HTERT RPE-1 (cell line): ENCODE data around the gene EFNA5.

Experiments
- in situ Hi-C: fragments of 300-500 bp; cut with MboI; formaldehyde crosslinking; loops from 4 replicates; pipeline ENCODE4 v1.14.3; 2020; ENCODE audit warnings: low sequenced_read_pairs

The EFNA5 gene

DNA sequence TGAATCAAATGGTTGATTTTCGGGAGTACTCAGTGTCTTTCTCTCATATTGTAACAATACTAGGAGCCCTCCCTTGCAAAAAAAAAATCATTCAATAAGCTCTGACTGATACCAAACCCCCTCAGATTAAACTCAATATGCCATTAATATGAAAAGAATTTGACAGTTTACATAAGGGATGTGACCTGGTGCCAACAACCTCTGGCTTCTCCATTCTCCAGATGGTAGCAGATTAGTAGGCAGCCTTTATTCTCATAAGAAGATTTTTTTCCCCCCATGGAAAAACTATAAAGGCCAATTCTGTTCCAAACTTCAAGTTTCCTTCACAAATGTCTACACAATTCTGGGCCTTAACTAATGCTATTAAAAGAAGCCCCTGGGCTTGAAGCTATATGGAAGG lies 96.5 kb downstream of the EFNA5 start:
- in situ Hi-C loops, result no loop called here

DNA sequence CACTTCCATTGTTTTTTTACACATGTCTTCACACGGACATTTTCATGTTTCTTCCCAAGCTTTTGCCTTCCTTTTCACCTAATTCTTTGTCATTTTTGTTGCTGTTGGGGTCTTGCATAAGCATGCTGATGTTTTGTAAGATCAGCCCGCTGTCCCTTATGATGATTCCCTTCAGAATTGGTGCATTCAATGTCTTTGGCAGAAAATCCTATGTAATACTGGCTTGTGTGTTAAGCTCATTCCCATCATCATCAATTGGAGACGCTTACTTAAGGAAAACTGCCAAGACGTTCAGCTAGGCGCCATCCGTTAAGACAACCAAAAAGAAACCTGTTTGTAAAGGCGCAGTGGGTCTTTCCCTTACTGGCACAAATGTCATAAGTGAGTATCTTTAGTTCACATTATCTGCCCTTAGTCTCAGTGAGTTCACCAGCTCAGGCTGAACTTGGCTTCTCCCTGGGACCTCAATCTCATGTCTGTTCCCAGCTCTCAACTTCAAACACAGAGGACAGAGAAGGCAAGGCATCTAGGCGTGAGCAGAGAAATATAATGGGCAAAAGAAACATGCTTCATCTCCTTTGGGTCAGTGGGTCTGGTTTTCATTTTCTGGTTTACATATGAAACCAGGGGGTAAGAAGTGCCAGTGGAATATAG lies 97.9 kb downstream of the EFNA5 start:
- in situ Hi-C loops, result no loop called here

DNA sequence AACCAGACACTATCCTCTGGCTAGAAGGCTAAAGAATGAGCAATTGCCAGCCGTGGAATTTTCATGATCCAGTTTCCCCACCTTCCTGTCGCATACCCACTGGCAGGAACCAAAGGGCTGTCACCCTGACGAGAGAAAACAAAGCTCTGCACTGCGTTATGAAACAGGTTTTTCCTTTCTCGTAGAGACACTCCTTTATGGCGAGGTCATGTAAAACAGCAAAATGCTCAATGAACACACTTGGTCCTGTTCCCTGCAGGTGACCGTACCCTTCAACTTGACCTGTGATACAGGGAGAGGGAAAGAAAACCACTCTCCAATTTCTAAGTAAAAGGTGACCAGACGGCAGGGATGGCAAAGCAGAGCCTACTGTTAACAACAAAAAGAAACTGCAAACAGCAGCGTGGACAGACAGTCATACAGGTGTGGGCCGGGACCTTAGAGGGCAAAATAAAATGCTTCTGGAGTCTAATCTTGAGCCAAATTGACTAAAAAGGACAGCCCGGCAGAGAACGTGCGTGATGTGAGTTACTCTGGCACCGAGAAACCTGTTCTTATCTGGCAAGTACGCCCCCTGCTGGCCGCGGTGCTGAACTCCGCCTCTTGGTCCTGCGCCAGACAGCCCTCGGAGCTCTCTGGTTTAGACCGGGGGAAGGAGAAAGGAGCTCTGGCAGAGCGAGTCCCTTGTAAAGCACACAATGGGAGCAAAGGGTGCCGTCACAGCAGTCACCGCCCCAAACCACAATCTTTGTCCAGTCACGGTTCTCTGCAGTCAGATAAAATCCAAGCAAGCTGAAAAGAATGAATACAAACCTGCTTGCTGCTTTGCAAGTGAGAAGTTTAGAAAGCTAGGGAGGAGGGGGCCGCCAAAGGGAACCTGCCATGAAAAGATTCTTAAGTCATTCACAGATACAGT lies 98.9 kb downstream of the EFNA5 start:
- in situ Hi-C loops, result no loop called here

GRCh38 chr5:107570805-107571531 lies 99.8 kb downstream of the EFNA5 start:
- in situ Hi-C loops, result no loop called here

DNA sequence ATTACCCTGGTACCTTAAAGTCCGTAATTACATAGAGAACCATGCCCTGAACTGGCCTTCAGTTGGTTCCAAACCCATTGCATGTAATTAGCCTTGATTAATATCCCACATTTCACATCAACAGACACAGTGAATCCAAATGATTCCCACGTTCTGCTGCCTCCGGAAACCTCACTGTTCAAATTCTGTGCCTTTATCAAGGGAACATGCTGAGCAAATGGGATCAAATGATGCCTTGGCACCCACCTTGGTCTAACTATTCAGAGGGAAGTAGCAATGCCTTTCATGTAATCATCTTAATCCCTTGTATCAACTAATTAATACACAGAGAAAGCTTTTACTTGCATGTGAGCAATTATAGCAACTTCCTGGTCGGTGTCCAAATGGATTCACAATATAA lies 100.6 kb downstream of the EFNA5 start:
- in situ Hi-C loops, result no loop called here

GRCh38 chr5:107567901-107568671 lies 102.7 kb downstream of the EFNA5 start:
- in situ Hi-C loops, result no loop called here

DNA sequence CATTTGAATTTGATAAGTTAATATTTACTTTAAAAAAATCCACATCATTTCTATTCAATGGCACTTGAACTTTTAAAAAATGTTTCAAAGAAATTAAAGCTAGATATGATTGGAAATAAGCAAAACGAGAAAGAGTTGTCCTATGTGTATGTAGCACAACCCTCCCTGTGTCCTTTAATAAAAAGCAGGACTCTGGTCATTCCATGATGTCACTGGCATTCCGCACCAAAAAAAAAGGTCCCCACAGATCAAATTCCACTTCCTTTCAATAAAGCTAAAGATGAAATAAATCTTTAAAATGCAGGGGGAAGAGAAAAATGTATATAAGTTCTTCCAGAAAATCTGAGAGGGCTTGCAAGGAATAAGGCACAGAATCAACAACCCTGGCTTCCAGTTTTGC lies 103.8 kb downstream of the EFNA5 start:
- in situ Hi-C loops, result no loop called here

- in situ Hi-C loops, result no loop called here
These were observed 104.7 kb downstream of the EFNA5 start for GRCh38 chr5:107565791-107566767.

- in situ Hi-C loops, result no loop called here
These were observed 105.8 kb downstream of the EFNA5 start for GRCh38 chr5:107564931-107565372.

GRCh38 chr5:107563959-107564544 lies 106.7 kb downstream of the EFNA5 start:
- in situ Hi-C loops, result no loop called here

DNA sequence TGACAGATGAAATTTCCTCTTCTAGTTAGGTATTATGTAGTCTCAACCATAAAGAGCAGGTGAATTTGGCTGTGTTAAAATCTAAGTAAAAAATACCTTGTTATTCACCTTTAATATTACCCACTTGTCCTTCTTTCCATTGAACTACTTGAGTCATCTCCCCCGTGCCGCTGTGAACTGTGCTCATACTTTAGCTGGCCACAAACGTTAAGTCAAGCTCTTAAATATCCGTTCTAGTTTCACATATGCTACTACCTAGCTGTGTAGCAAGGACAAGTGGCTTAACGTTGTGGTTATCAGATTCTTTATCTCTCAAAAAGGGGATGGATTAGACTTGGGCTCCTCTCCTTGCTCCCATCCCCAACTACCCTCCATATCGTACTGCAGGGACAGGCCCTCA lies 110.4 kb downstream of the EFNA5 start:
- in situ Hi-C loops, result no loop called here

DNA sequence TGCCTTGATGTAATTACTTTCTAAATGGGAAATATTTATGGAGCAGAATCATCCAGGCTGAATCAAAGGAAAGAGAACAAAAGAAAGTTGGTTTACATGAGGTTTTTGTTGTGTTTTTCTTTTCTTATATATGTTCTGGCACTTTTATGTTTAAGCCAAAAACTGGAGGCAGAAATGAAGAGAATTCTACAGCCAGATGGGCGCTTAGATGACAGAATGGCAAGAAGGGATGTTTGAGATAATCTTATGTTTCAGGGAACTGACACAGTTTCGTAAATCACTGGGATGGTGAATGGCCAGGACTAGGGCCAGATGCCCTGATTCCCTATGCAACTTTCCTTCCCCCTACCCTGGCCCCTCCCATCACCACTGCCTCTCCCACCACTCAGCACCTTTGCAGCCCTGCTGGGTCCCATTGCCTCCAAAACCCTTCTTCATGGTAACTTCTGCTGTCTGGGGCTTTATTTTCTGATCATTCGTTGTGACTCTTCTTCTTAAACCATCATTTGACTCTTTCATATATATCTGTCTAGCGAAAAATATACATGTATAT lies 111.8 kb downstream of the EFNA5 start:
- in situ Hi-C loops, result no loop called here

- in situ Hi-C loops, result no loop called here
These were observed 113.6 kb downstream of the EFNA5 start for GRCh38 chr5:107557051-107557658.

- in situ Hi-C loops, result no loop called here
These were observed 114.2 kb downstream of the EFNA5 start for GRCh38 chr5:107556575-107556974.

GRCh38 chr5:107555425-107556090 lies 115.2 kb downstream of the EFNA5 start:
- in situ Hi-C loops, result no loop called here

DNA sequence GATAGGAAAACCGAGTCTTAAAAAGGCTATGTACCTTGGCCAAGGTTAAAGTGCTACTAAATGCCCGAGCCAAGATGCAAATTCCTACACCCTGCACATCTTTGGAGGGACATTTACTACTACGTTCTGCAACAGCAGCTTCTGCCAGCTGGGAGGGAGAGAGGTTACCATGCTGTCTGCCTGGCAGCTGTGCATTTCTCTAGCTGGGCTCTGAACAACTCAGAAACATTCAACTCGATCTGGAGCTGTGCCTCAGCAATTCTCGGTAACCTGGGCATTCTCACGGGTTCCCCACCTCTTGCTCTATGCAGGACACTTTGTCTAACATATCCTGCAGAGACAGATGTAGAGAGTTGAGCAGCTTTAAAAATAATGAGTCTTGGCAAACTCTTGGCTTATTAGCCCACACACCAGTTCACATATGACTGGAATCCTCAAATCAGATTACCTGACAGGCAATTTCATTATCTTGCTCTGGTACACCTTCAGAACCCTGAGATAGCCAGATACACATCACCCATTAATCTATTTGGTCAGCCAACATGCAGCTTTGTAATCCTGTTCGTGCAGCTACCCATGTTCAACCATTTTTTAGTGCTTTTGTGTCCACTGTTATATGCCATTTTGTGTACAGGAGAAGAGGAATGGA lies 115.8 kb downstream of the EFNA5 start:
- in situ Hi-C loops, result no loop called here

- in situ Hi-C loops, result no loop called here
These were observed 117.6 kb downstream of the EFNA5 start for GRCh38 chr5:107553117-107553555.
